K562 (cell line): ENCODE measurements around the gene TLCD1. TPM values are rescaled to one million over a fixed set of nuclear protein-coding genes. Genes with fewer than 3 reads are reported as not detected.
A peak's percentile ranks its signal among the peaks of the same experiment; 100 is the strongest.

ENCODE experiments used
- CBX2 ChIP-seq: fragments of 200-600 bp; sonication (generic); IDR thresholded peaks from one replicate; pipeline ENCODE4 v1.6.1; 2012; ENCODE audit warnings: mild to moderate bottlenecking, low read length, inconsistent platforms; ENCODE audit not compliant: insufficient read depth, poor library complexity, severe bottlenecking
- POU5F1 ChIP-seq: fragments of 150-350 bp; IDR thresholded peaks from 2 replicates; pipeline ENCODE4 v1.6.1; 2014; ENCODE audit warnings: borderline replicate concordance, low read length, low read depth, mild to moderate bottlenecking; ENCODE audit not compliant: partially characterized antibody
- SNRNP70 ChIP-seq: fragments of 200-400 bp; formaldehyde crosslinking; optimal IDR thresholded peaks from 2 replicates; pipeline ENCODE3; 2017; ENCODE audit warnings: low read depth, low read length
- ZNF175 ChIP-seq: fragments of 200-800 bp; sonication (Bioruptor generic); IDR thresholded peaks from 2 replicates; pipeline ENCODE4 v1.6.1; 2016; ENCODE audit warnings: low read depth, mild to moderate bottlenecking, missing genetic modification characterization, missing compliant biosample characterization
- ZNF75A ChIP-seq: fragments of 450-650 bp; formaldehyde crosslinking; IDR thresholded peaks from 2 replicates; pipeline ENCODE4 v1.4.0; 2020; ENCODE audit warnings: mild to moderate bottlenecking
- polyA plus RNA-seq, 8 experiments: library from polyadenylated mRNA; depleted of rRNA in 4 of 8; stranded (reverse) in 5 of 8; unstranded in 3 of 8; fragments of >200 nt; fragmentation: Nextera tagmentation in 2 of 8; fragmentation: Illumina TruSeq in 1 of 8; extraction: Ambion mirVana in 2 of 8; extraction: Trizol in 1 of 8; gene quantifications; 2 replicates each; pipeline versions ENCODE4 v1.2.1 to v1.2.3, GENCODE V29; 2011 to 2014; ENCODE audit warnings: inconsistent platforms in 1 of 8, missing spikeins in 1 of 8
- total RNA-seq, 7 experiments: library from RNA; depleted of rRNA in 6 of 7; stranded (reverse); fragments of >200 nt in 6 of 7; fragmentation: Illumina TruSeq in 2 of 7; extraction: Trizol in 2 of 7; gene quantifications; 2 replicates each; pipeline versions ENCODE4 v1.2.1 to v1.2.3, GENCODE V29; 2011 to 2021; ENCODE audit warnings: low replicate concordance in 1 of 7
- TF ChIP-seq, protein P1 (sequence below), 2 experiments: fragments of 450-650 bp; IDR thresholded peaks; 2 replicates each; pipeline ENCODE4 v1.6.1; 2016; ENCODE audit warnings: mild to moderate bottlenecking in 2 of 2, borderline replicate concordance in 1 of 2, low read depth in 1 of 2, moderate library complexity in 1 of 2
- TF ChIP-seq, protein P2 (sequence below): fragments of 450-650 bp; IDR thresholded peaks from 2 replicates; pipeline ENCODE4 v1.6.1; 2017; ENCODE audit warnings: antibody characterized with exemption, mild to moderate bottlenecking
- TF ChIP-seq, protein P3 (sequence below): fragments of 250-450 bp; sonication (Bioruptor Pico); IDR thresholded peaks from 2 replicates; pipeline ENCODE4 v1.4.0; 2020; ENCODE audit warnings: mild to moderate bottlenecking, moderate library complexity
- TF ChIP-seq, protein P4 (sequence below): sonication (generic); formaldehyde crosslinking; IDR thresholded peaks from 2 replicates; pipeline ENCODE4 v1.8.1; 2023; ENCODE audit warnings: mild to moderate bottlenecking, missing genetic modification reagents, moderate library complexity

The TLCD1 gene
- total and polyA plus RNA-seq, 9 of the 15 experiments (the other 6 are each of a cell fraction or from before 2014, with no cell fraction given) = 6.8 to 37.7 (median 21.7) TPM

DNA sequence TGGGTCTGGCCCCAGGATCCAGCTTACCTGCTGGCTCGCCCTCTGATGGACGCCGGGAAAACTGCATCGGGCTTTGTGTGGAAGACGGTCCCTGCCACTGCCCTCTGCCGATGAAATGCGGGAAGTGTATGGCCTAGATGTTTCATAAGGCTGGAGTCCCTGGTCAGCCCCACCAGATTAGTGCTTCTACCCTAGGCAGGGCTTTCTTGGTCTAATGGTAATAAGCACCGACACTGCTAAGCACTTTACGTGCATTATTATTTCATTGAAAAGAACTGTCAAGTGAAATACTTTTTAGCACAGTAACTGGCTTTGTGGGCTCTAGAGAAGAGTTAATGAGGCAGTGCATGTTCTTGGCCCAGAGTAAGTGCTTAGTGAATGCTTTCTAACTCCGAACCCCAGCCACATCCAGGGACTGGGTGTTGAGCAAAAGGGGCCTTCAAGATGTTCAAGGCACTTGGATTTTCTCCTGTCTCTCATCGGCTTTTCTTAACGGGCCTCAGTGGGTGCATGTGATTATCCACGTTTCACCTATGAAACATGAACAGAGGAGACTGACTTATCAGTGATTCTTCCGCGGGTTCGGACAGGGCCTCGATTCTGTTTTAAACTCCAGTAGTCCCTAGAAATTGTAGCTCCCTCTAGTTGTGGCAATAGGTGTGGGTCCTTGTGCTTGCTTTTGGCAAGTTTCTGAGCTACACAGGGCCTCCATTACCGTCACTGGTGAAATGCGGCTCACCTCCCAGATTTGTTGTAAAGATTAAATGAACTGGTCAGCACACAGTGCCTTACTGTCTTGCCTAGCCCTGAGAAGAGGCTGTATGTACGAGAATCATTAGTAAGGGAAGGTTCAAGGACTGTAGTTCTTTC is 24.4 kb upstream of the TLCD1 start (continued):
- TF ChIP-seq, protein P1, sequence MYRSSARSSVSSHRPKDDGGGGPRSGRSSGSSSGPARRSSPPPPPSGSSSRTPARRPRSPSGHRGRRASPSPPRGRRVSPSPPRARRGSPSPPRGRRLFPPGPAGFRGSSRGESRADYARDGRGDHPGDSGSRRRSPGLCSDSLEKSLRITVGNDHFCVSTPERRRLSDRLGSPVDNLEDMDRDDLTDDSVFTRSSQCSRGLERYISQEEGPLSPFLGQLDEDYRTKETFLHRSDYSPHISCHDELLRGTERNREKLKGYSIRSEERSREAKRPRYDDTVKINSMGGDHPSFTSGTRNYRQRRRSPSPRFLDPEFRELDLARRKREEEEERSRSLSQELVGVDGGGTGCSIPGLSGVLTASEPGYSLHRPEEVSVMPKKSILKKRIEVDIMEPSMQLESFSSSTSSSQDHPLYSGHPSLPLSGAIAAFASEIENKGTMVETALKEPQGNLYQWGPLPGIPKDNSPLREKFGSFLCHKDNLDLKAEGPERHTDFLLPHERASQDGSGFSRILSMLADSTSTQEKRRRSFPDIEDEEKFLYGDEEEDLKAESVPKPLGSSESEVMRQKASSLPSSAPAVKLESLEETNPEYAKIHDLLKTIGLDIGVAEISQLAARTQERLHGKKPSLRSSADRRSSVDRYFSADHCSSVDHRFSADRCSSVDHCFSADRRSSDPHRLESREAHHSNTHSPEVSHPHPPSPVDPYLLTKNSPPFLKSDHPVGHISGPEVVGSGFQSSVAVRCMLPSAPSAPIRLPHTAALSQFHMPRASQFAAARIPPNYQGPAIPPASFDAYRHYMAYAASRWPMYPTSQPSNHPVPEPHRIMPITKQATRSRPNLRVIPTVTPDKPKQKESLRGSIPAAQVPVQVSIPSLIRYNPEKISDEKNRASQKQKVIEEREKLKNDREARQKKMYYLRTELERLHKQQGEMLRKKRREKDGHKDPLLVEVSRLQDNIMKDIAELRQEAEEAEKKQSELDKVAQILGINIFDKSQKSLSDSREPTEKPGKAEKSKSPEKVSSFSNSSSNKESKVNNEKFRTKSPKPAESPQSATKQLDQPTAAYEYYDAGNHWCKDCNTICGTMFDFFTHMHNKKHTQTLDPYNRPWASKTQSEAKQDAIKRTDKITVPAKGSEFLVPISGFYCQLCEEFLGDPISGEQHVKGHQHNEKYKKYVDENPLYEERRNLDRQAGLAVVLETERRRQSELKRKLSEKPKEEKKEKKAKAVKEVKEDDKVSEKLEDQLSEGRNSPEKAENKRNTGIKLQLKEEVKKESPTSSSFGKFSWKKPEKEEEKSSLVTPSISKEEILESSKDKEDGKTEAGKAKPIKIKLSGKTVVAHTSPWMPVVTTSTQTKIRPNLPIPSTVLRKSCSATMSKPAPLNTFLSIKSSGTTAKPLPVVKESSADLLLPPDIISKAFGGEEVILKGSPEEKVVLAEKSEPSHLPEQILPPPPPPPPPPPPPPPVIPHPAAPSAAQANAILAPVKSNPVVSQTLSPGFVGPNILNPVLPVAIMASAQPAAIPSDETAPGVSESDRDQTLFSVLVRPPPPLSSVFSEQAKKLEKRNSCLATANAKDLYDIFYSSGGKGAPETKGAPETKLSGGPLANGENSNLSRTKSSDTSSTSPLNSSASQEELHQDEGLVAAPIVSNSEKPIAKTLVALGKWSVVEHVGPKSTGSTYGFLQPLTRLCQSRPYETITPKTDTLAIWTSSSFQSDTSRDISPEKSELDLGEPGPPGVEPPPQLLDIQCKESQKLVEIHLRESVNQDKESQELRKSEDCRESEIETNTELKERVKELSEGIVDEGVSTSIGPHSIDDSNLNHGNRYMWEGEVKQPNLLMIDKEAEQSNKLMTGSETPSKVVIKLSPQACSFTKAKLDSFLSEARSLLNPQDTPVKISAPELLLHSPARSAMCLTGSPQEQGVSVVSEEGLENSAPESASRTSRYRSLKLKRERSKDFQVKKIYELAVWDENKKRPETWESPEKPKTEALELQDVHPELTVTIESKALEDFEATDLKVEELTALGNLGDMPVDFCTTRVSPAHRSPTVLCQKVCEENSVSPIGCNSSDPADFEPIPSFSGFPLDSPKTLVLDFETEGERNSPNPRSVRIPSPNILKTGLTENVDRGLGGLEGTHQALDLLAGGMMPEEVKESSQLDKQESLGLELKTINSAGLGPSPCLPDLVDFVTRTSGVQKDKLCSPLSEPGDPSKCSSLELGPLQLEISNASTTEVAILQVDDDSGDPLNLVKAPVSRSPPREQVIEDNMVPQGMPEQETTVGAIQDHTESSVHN (IDR thresholded peaks at IDR 0.05; ENCODE audit: borderline replicate concordance in 1 of 2, low read depth in 1 of 2) = no peak
- TF ChIP-seq, protein P2, sequence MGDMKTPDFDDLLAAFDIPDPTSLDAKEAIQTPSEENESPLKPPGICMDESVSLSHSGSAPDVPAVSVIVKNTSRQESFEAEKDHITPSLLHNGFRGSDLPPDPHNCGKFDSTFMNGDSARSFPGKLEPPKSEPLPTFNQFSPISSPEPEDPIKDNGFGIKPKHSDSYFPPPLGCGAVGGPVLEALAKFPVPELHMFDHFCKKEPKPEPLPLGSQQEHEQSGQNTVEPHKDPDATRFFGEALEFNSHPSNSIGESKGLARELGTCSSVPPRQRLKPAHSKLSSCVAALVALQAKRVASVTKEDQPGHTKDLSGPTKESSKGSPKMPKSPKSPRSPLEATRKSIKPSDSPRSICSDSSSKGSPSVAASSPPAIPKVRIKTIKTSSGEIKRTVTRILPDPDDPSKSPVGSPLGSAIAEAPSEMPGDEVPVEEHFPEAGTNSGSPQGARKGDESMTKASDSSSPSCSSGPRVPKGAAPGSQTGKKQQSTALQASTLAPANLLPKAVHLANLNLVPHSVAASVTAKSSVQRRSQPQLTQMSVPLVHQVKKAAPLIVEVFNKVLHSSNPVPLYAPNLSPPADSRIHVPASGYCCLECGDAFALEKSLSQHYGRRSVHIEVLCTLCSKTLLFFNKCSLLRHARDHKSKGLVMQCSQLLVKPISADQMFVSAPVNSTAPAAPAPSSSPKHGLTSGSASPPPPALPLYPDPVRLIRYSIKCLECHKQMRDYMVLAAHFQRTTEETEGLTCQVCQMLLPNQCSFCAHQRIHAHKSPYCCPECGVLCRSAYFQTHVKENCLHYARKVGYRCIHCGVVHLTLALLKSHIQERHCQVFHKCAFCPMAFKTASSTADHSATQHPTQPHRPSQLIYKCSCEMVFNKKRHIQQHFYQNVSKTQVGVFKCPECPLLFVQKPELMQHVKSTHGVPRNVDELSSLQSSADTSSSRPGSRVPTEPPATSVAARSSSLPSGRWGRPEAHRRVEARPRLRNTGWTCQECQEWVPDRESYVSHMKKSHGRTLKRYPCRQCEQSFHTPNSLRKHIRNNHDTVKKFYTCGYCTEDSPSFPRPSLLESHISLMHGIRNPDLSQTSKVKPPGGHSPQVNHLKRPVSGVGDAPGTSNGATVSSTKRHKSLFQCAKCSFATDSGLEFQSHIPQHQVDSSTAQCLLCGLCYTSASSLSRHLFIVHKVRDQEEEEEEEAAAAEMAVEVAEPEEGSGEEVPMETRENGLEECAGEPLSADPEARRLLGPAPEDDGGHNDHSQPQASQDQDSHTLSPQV = peak; percentile 76; the same call in 1 of the 2 replicates
- TF ChIP-seq ZNF75A = no peak
- no peak for TF ChIP-seq CBX2
- TF ChIP-seq, protein P3, sequence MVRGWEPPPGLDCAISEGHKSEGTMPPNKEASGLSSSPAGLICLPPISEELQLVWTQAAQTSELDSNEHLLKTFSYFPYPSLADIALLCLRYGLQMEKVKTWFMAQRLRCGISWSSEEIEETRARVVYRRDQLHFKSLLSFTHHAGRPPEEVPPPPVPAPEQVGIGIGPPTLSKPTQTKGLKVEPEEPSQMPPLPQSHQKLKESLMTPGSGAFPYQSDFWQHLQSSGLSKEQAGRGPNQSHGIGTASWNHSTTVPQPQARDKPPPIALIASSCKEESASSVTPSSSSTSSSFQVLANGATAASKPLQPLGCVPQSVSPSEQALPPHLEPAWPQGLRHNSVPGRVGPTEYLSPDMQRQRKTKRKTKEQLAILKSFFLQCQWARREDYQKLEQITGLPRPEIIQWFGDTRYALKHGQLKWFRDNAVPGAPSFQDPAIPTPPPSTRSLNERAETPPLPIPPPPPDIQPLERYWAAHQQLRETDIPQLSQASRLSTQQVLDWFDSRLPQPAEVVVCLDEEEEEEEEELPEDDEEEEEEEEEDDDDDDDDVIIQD = no peak
- no peak for TF ChIP-seq SNRNP70
- no peak for TF ChIP-seq ZNF175
- TF ChIP-seq, protein P4, sequence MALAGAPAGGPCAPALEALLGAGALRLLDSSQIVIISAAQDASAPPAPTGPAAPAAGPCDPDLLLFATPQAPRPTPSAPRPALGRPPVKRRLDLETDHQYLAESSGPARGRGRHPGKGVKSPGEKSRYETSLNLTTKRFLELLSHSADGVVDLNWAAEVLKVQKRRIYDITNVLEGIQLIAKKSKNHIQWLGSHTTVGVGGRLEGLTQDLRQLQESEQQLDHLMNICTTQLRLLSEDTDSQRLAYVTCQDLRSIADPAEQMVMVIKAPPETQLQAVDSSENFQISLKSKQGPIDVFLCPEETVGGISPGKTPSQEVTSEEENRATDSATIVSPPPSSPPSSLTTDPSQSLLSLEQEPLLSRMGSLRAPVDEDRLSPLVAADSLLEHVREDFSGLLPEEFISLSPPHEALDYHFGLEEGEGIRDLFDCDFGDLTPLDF (CRISPR knock-in tag) = peak; percentile 70; the same call in 1 of the 2 replicates
- TF ChIP-seq POU5F1 = peak; percentile 23
